GM18861 (cell line): Measurements from ENCODE around the gene C6orf163.

Source experiments
- ATAC-seq: cut with Tn5 transposase; IDR thresholded peaks from one replicate; pipeline ENCODE4 v1.9.1; 2021; ENCODE audit not compliant: unreplicated experiment

Gene C6orf163

GRCh38 chr6:87408721-87409155 is 64.1 kb downstream of the C6orf163 start:
- ATAC-seq: no peak
